GM18502 (cell line): Measurements from ENCODE around the gene BCL3.

Experiments
- ATAC-seq: cut with Tn5 transposase; IDR thresholded peaks from one replicate; pipeline ENCODE4 v1.9.1; 2021; ENCODE audit warnings: mild to moderate bottlenecking; ENCODE audit not compliant: unreplicated experiment, poor library complexity

BCL3 gene

GRCh38 chr19:44783545-44783944, 35.0 kb downstream of the BCL3 start:
- ATAC-seq, result no peak

GRCh38 chr19:44785271-44785670, 36.8 kb downstream of the BCL3 start:
- ATAC-seq, result no peak

GRCh38 chr19:44785993-44786392, 37.5 kb downstream of the BCL3 start:
- ATAC-seq, result no peak

GRCh38 chr19:44788971-44789370, 40.5 kb downstream of the BCL3 start:
- ATAC-seq, result no peak

GRCh38 chr19:44789943-44790483, 41.5 kb downstream of the BCL3 start:
- ATAC-seq, result no peak

GRCh38 chr19:44792281-44792680, 43.8 kb downstream of the BCL3 start:
- no peak for ATAC-seq

- no peak for ATAC-seq
Measured at GRCh38 chr19:44794610-44795009, 46.1 kb downstream of the BCL3 start.

- no peak for ATAC-seq
Measured at GRCh38 chr19:44795398-44795987, 47.0 kb downstream of the BCL3 start.

- no peak for ATAC-seq
Measured at GRCh38 chr19:44796701-44797115, 48.2 kb downstream of the BCL3 start.

GRCh38 chr19:44799627-44800346, 51.3 kb downstream of the BCL3 start:
- ATAC-seq, result no peak

GRCh38 chr19:44800461-44800860, 52.0 kb downstream of the BCL3 start:
- ATAC-seq, result no peak

- ATAC-seq, result no peak
Measured at GRCh38 chr19:44803442-44804428, 55.2 kb downstream of the BCL3 start.

- ATAC-seq, result no peak
Measured at GRCh38 chr19:44806291-44806690, 57.8 kb downstream of the BCL3 start.

- ATAC-seq, result no peak
Measured at GRCh38 chr19:44807162-44807561, 58.7 kb downstream of the BCL3 start.

- no peak for ATAC-seq
Measured at GRCh38 chr19:44807652-44808462, 59.3 kb downstream of the BCL3 start.

- ATAC-seq, result no peak
Measured at GRCh38 chr19:44808463-44809371, 60.2 kb downstream of the BCL3 start, which contains the start of gene BCAM. Gene BCAM (plus strand): TSS chr19:44809103. CDS start chr19:44809125, 22 bp downstream.
